IMR-90 (cell line): Measurements from ENCODE around the gene RXFP1. TPM values are rescaled to one million over a fixed set of nuclear protein-coding genes. Genes with fewer than 3 reads are reported as not detected.

Source experiments
- ATAC-seq: fragments of 200-7000 bp; cut with Tn5 transposase; 2 replicates; pipeline ENCODE4 v1.9.1; 2020; ENCODE audit warnings: low read depth, mild to moderate bottlenecking, moderate library complexity
- BruUV-seq: library from RNA; stranded (reverse); fragments of 400-500 nt; replicated peaks from 2 replicates; lab custom pipeline; 2021; lab: Mats Ljungman, UMichigan
- CTCF ChIA-PET: fragments of 300-600 bp; formaldehyde crosslinking; extraction: SDS; loops from one replicate; lab custom pipeline; 2021; ENCODE audit warnings: antibody characterized with exemption; lab: Yijun Ruan, JAX
- POLR2A ChIA-PET: fragments of 300-600 bp; sonication (Branson Sonifier 250); formaldehyde crosslinking; loops from one replicate; lab custom pipeline; 2022; ENCODE audit warnings: antibody characterized with exemption; ENCODE audit not compliant: unreplicated experiment; lab: Charles Lee
- DNase-seq: peaks from one replicate; pipeline ENCODE4 v3.0.0; 2013
- H2AFZ ChIP-seq: replicated peaks from 2 replicates; pipeline ENCODE3; 2013; ENCODE audit warnings: low read length, mild to moderate bottlenecking; ENCODE audit not compliant: poor library complexity
- H2AK5ac ChIP-seq: 2 replicates; pipeline ENCODE4 v1.6.1; 2013; ENCODE audit warnings: low read depth, low read length, inconsistent platforms
- H2AK9ac ChIP-seq: replicated peaks from 2 replicates; pipeline ENCODE3; 2013; ENCODE audit warnings: mild to moderate bottlenecking, low read depth, low read length, moderate library complexity; ENCODE audit not compliant: poor library complexity
- H2BK120ac ChIP-seq: 2 replicates; pipeline ENCODE4 v1.6.1; 2013; ENCODE audit warnings: low read depth, low read length, inconsistent platforms
- H2BK15ac ChIP-seq: 3 replicates; pipeline ENCODE4 v1.6.1; 2013; ENCODE audit warnings: low read depth, low read length, inconsistent platforms
- H2BK20ac ChIP-seq: 2 replicates; pipeline ENCODE4 v1.6.1; 2013; ENCODE audit warnings: low read depth, mild to moderate bottlenecking, inconsistent platforms, low read length, moderate library complexity
- H2BK5ac ChIP-seq: 2 replicates; pipeline ENCODE4 v1.6.1; 2013; ENCODE audit warnings: mild to moderate bottlenecking, low read depth, low read length, inconsistent platforms; ENCODE audit not compliant: poor library complexity, severe bottlenecking
- H3K14ac ChIP-seq: replicated peaks from 2 replicates; pipeline ENCODE4 v1.6.1; 2013; ENCODE audit warnings: low read depth, low read length, inconsistent platforms
- H3K18ac ChIP-seq: 2 replicates; pipeline ENCODE4 v1.6.1; 2013; ENCODE audit warnings: low read depth, low read length, control low read depth
- H3K23ac ChIP-seq: 2 replicates; pipeline ENCODE4 v1.6.1; 2013; ENCODE audit warnings: low read depth, low read length, inconsistent platforms
- H3K27ac ChIP-seq: 2 replicates; pipeline ENCODE4 v1.5.1; 2013; ENCODE audit warnings: mild to moderate bottlenecking, control low read depth, low read length; ENCODE audit not compliant: insufficient read depth
- H3K27me3 ChIP-seq: 2 replicates; pipeline ENCODE4 v1.6.1; 2013; ENCODE audit warnings: low read length; ENCODE audit not compliant: control insufficient read depth, insufficient read depth
- H3K36me3 ChIP-seq: 2 replicates; pipeline ENCODE4 v1.6.1; 2013; ENCODE audit warnings: low read length, mixed read lengths; ENCODE audit not compliant: control insufficient read depth, insufficient read depth
- H3K4ac ChIP-seq: 2 replicates; pipeline ENCODE4 v1.6.1; 2013; ENCODE audit warnings: low read depth, low read length, inconsistent platforms
- H3K4me1 ChIP-seq: 2 replicates; pipeline ENCODE4 v1.6.1; 2013; ENCODE audit warnings: low read length, mixed read lengths; ENCODE audit not compliant: control insufficient read depth, insufficient read depth
- H3K4me2 ChIP-seq: 2 replicates; pipeline ENCODE4 v1.6.1; 2013; ENCODE audit warnings: low read depth, mild to moderate bottlenecking, control low read depth, low read length, moderate library complexity
- H3K4me3 ChIP-seq: 2 replicates; pipeline ENCODE4 v1.5.1; 2013; ENCODE audit warnings: low read depth, mild to moderate bottlenecking, control low read depth, low read length, moderate library complexity; ENCODE audit not compliant: insufficient read depth
- H3K56ac ChIP-seq: 2 replicates; pipeline ENCODE4 v1.6.1; 2013; ENCODE audit warnings: low read length, inconsistent platforms; ENCODE audit not compliant: insufficient read depth; ENCODE audit errors: extremely low read depth
- H3K79me1 ChIP-seq, 2 experiments: 2 replicates each; pipeline ENCODE4 v1.6.1; 2013; ENCODE audit warnings: low read length in 2 of 2, inconsistent platforms in 1 of 2, low read depth in 1 of 2
- H3K9ac ChIP-seq: 2 replicates; pipeline ENCODE4 v1.6.1; 2013; ENCODE audit warnings: low read depth, low read length, control low read depth
- H3K9me1 ChIP-seq: 2 replicates; pipeline ENCODE4 v1.6.1; 2013; ENCODE audit warnings: low read length, inconsistent platforms; ENCODE audit not compliant: insufficient read depth
- H3K9me3 ChIP-seq: 2 replicates; pipeline ENCODE4 v1.6.1; 2013; ENCODE audit warnings: low read length; ENCODE audit not compliant: control insufficient read depth, insufficient read depth
- H4K20me1 ChIP-seq: 2 replicates; pipeline ENCODE4 v1.6.1; 2013; ENCODE audit warnings: low read length, inconsistent platforms; ENCODE audit not compliant: insufficient read depth
- H4K5ac ChIP-seq: 2 replicates; pipeline ENCODE4 v1.6.1; 2013; ENCODE audit warnings: mild to moderate bottlenecking, low read depth, low read length, control low read depth
- H4K8ac ChIP-seq, 2 experiments: 2 replicates each; pipeline ENCODE4 v1.6.1; 2013; ENCODE audit warnings: low read depth in 2 of 2, low read length in 2 of 2, control low read depth in 1 of 2, inconsistent platforms in 1 of 2
- H4K91ac ChIP-seq: 2 replicates; pipeline ENCODE4 v1.6.1; 2013; ENCODE audit warnings: low read depth, low read length, inconsistent platforms; ENCODE audit not compliant: insufficient read depth
- CEBPB ChIP-seq: IDR thresholded peaks from 2 replicates; pipeline ENCODE4 v1.6.1; 2012; ENCODE audit warnings: low read depth, low read length, improper control_type of control experiment
- CHD1 ChIP-seq: IDR thresholded peaks from 2 replicates; pipeline ENCODE4 v1.6.1; 2012; ENCODE audit warnings: low read depth, low read length, improper control_type of control experiment
- ELK1 ChIP-seq: fragments of 150-350 bp; IDR thresholded peaks from 2 replicates; pipeline ENCODE4 v1.6.1; 2016; ENCODE audit warnings: low read depth, mild to moderate bottlenecking, low read length, moderate library complexity, borderline replicate concordance
- FOS ChIP-seq: fragments of 150-350 bp; IDR thresholded peaks from 2 replicates; pipeline ENCODE4 v1.6.1; 2016; ENCODE audit warnings: low read depth, low read length
- MAFK ChIP-seq: IDR thresholded peaks from 2 replicates; pipeline ENCODE4 v1.6.1; 2012; ENCODE audit warnings: low read depth, low read length, improper control_type of control experiment
- MAZ ChIP-seq: IDR thresholded peaks from 2 replicates; pipeline ENCODE4 v1.6.1; 2012; ENCODE audit warnings: low read depth, mild to moderate bottlenecking, low read length, improper control_type of control experiment, moderate library complexity, borderline replicate concordance
- RCOR1 ChIP-seq: IDR thresholded peaks from 2 replicates; pipeline ENCODE4 v1.6.1; 2012; ENCODE audit warnings: mild to moderate bottlenecking, low read length, improper control_type of control experiment; ENCODE audit not compliant: insufficient replicate concordance
- RFX5 ChIP-seq: IDR thresholded peaks from 2 replicates; pipeline ENCODE4 v1.8.0; 2012; ENCODE audit warnings: low read depth, mild to moderate bottlenecking, low read length, moderate library complexity
- WGBS, 2 experiments: methylation state at CpG; one replicate each; pipeline versions ENCODE4 v1.1.5 to v1.1.7; 2013; ENCODE audit warnings: missing lambda C conversion rate in 2 of 2; ENCODE audit not compliant: insufficient read length in 1 of 2; ENCODE audit errors: extremely low coverage in 2 of 2; 5-methylcytosine and 5-hydroxymethylcytosine counted together
- dilution Hi-C: fragments of 300-500 bp; cut with HindIII; formaldehyde crosslinking; loops from one replicate; pipeline ENCODE4 v1.14.3; 2018; ENCODE audit warnings: low sequenced_read_pairs; ENCODE audit not compliant: unreplicated experiment
- in situ Hi-C: fragments of 300-500 bp; cut with MboI; formaldehyde crosslinking; loops from 3 replicates; pipeline ENCODE4 v1.14.3; 2019; ENCODE audit warnings: low sequenced_read_pairs, inconsistent platforms, mixed read lengths
- intact Hi-C: fragments of 100-400 bp; cut with micrococcal nuclease; formaldehyde crosslinking; loops from 2 replicates; pipeline ENCODE4 v1.10.0; 2022
- polyA plus RNA-seq, 3 experiments: library from polyadenylated mRNA; depleted of rRNA; stranded (reverse); fragments of >200 nt; gene quantifications; 2 replicates each; pipeline ENCODE4 v1.2.3, GENCODE V29; 2012; ENCODE audit warnings: low replicate concordance in 1 of 3
- total RNA-seq: library from RNA; depleted of rRNA; stranded (reverse); fragments of >200 nt; gene quantifications from 2 replicates; pipeline ENCODE4 v1.2.3, GENCODE V29; 2012

Gene RXFP1
- total and polyA plus RNA-seq, 2 of the 4 experiments (the other 2 are of a cell fraction): not detected

GRCh38 chr4:158527516-158527915, 5.8 kb downstream of the RXFP1 start:
- Histone ChIP-seq H3K4me3 (no peak overlapping the region), H3K23ac (no peak overlapping the region), H3K4ac (no peak overlapping the region), H3K9me1 (no peaks in the 10 kb centered on the region), H3K27ac (no peak overlapping the region), H2BK20ac (no peak overlapping the region), H2BK5ac (no peak overlapping the region), H3K56ac (no peak overlapping the region), H3K79me1 (no peaks in the 10 kb centered on the region), H3K4me1 (no peaks in the 10 kb centered on the region), H2AFZ (no peak overlapping the region), H3K27me3 (no peaks in the 10 kb centered on the region), H3K4me2 (no peak overlapping the region), H3K36me3 (no peaks in the 10 kb centered on the region), H4K5ac (no peak overlapping the region), H2AK9ac (no peak overlapping the region), H3K9ac (no peak overlapping the region), H3K18ac (no peak overlapping the region), H2AK5ac (no peak overlapping the region), H4K20me1 (no peaks in the 10 kb centered on the region), H2BK120ac (no peak overlapping the region), H2BK15ac (no peak overlapping the region), H3K14ac (no peak overlapping the region), H3K9me3 (no peaks in the 10 kb centered on the region), H4K91ac (no peak overlapping the region), H4K8ac (no peak overlapping the region)
- TF ChIP-seq MAFK (no peak), ELK1 (no peak), FOS (no peak), CHD1 (no peak), RFX5 (no peak), RCOR1 (no peak), MAZ (no peak), CEBPB (no peak)
- POLR2A ChIA-PET: no interaction called here
- intact Hi-C loops: no loop called here
- no TSS peak for BruUV-seq
- CTCF ChIA-PET: no interaction called here
- dilution Hi-C loops: no loop called here
- DNase-seq: no peak
- in situ Hi-C loops: no loop called here
- no peak for ATAC-seq
- WGBS, 2 experiments: no CpG with 5 or more reads among the region's 1 CpG
